ENCODE data around the gene RIC8A. TPM values are rescaled to one million over a fixed set of nuclear protein-coding genes. Genes with fewer than 3 reads are reported as not detected.
A peak's percentile ranks its signal among the peaks of the same experiment; 100 is the strongest.
"Not testable (repeated sequence)": the region's sequence is repeated elsewhere in the genome, so short reads cannot be mapped to it uniquely, and the experiment has no call there.

RIC8A gene
- total RNA-seq, 1 donor from 2014 or later, result 108 TPM

- no peak for DNase-seq (ENCODE audit: low spot score)
These were observed 10.2 kb downstream of the RIC8A start for GRCh38 chr11:217704-218103.

GRCh38 chr11:218815-219593 is 11.5 kb downstream of the RIC8A start:
- DNase-seq (ENCODE audit: low spot score), result no peak

- not testable (repeated sequence) for DNase-seq (ENCODE audit: low spot score)
These were observed 13.2 kb downstream of the RIC8A start for GRCh38 chr11:220641-221215.

- DNase-seq (ENCODE audit: low spot score), result no peak
These were observed 14.0 kb downstream of the RIC8A start for GRCh38 chr11:221539-221938.

GRCh38 chr11:221998-222789 is 14.7 kb downstream of the RIC8A start:
- no peak for DNase-seq (ENCODE audit: low spot score)

GRCh38 chr11:223026-223789 is 15.7 kb downstream of the RIC8A start:
- DNase-seq (ENCODE audit: low spot score), result no peak

GRCh38 chr11:223884-224283 is 16.4 kb downstream of the RIC8A start:
- no peak for DNase-seq (ENCODE audit: low spot score)

- no peak for DNase-seq (ENCODE audit: low spot score)
These were observed 16.9 kb downstream of the RIC8A start for GRCh38 chr11:224424-224823.

- DNase-seq (ENCODE audit: low spot score), result no peak
These were observed 18.4 kb downstream of the RIC8A start for GRCh38 chr11:225734-226453.

GRCh38 chr11:227824-228379 is 20.4 kb downstream of the RIC8A start:
- no peak for DNase-seq (ENCODE audit: low spot score)

- DNase-seq (ENCODE audit: low spot score), result no peak
These were observed 22.9 kb downstream of the RIC8A start for GRCh38 chr11:230431-230830.

GRCh38 chr11:232783-233565 is 25.5 kb downstream of the RIC8A start:
- DNase-seq (ENCODE audit: low spot score), result no peak

- no peak for DNase-seq (ENCODE audit: low spot score)
These were observed 27.7 kb downstream of the RIC8A start for GRCh38 chr11:235180-235579.

GRCh38 chr11:235609-235996 is 28.1 kb downstream of the RIC8A start:
- DNase-seq (ENCODE audit: low spot score), result no peak

- peak; percentile 85 for DNase-seq (ENCODE audit: low spot score)
These were observed 28.7 kb downstream of the RIC8A start, which contains the start of gene SIRT3 for GRCh38 chr11:235997-236773. TSS of gene SIRT3 (minus strand) at chr11:236342. CDS start at chr11:236328, 14 bp downstream.

GRCh38 chr11:236774-237767 is 29.6 kb downstream of the RIC8A start, which contains the start of gene PSMD13:
TSS of gene PSMD13 (plus strand) at chr11:236976. CDS start at chr11:237050, 74 bp downstream.
- peak; percentile 86 for DNase-seq (ENCODE audit: low spot score)

GRCh38 chr11:238346-238745 is 30.8 kb downstream of the RIC8A start:
- not testable (repeated sequence) for DNase-seq (ENCODE audit: low spot score)

- no peak for DNase-seq (ENCODE audit: low spot score)
These were observed 32.8 kb downstream of the RIC8A start for GRCh38 chr11:240315-240714.
